GM12873 (cell line): ENCODE results near the gene IRX5.

Experiments used
- CTCF ChIP-seq: IDR thresholded peaks from 2 replicates; pipeline ENCODE4 v1.5.1; 2012; ENCODE audit warnings: low read depth, mild to moderate bottlenecking, moderate library complexity, low read length, control low read depth; ENCODE audit not compliant: insufficient read depth; ENCODE audit errors: missing control alignments

IRX5 gene

GRCh38 chr16:54897930-54898329, 32.7 kb upstream of the IRX5 start:
- TF ChIP-seq CTCF: no peak

- TF ChIP-seq CTCF: no peak
Measured at GRCh38 chr16:54901606-54902005, 29.1 kb upstream of the IRX5 start.

- TF ChIP-seq CTCF: no peak
Measured at GRCh38 chr16:54903047-54903446, 27.6 kb upstream of the IRX5 start.

GRCh38 chr16:54911079-54911478, 19.6 kb upstream of the IRX5 start:
- no peak for TF ChIP-seq CTCF

- TF ChIP-seq CTCF: no peak
Measured at GRCh38 chr16:54912720-54913119, 17.9 kb upstream of the IRX5 start.

GRCh38 chr16:54921206-54921824, 9.3 kb upstream of the IRX5 start:
- no peak for TF ChIP-seq CTCF

GRCh38 chr16:54923055-54923473, 7.6 kb upstream of the IRX5 start:
- TF ChIP-seq CTCF: no peak
